Measurements from ENCODE around the gene SLC9A9.

GRCh38 chr3:143242691-143243090 is 605.6 kb downstream of the SLC9A9 start:
- TF ChIP-seq POLR2AphosphoS5 (IDR thresholded peaks at IDR 0.05): no peak
- no peak for TF ChIP-seq CTCF (IDR thresholded peaks at IDR 0.05)
- no peak for TF ChIP-seq POLR2A (IDR thresholded peaks at IDR 0.05)
- no peak for TF ChIP-seq EP300 (IDR thresholded peaks at IDR 0.05; ENCODE audit: low read depth)

Measured in transverse colon (tissue), 4 donors.